Sigmoid colon (tissue), 4 donors: ENCODE results near the gene CADM4.

Experiments used
- CTCF ChIP-seq, 4 experiments: fragments of 450-650 bp in 3 of 4; fragments of 200-600 bp in 1 of 4; IDR thresholded peaks; one replicate each; pipeline ENCODE4 v1.5.1; 2016 to 2019; ENCODE audit warnings: antibody characterized with exemption in 4 of 4, mild to moderate bottlenecking in 3 of 4, moderate library complexity in 2 of 4
- EP300 ChIP-seq, 4 donors: sonication (generic); formaldehyde crosslinking; IDR thresholded peaks; one replicate each; pipeline ENCODE4 v1.6.1; 2017; ENCODE audit warnings: antibody characterized with exemption in 4 of 4
- POLR2A ChIP-seq, 2 donors: fragments of 450-650 bp; IDR thresholded peaks; one replicate each; pipeline ENCODE4 v1.6.1; 2016; ENCODE audit warnings: antibody characterized with exemption in 2 of 2, mild to moderate bottlenecking in 2 of 2, moderate library complexity in 2 of 2
- POLR2AphosphoS5 ChIP-seq, 4 donors: sonication (generic); formaldehyde crosslinking; IDR thresholded peaks; one replicate each; pipeline ENCODE4 v1.6.1; 2017; ENCODE audit warnings: antibody characterized with exemption in 4 of 4

- TF ChIP-seq CTCF (IDR thresholded peaks at IDR 0.05) (no peak), EP300 (IDR thresholded peaks at IDR 0.05) (no peak), POLR2A (IDR thresholded peaks at IDR 0.05) (no peak), POLR2AphosphoS5 (IDR thresholded peaks at IDR 0.05) (no peak)
Observed at GRCh38 chr19:43640424-43640757, 741 bp upstream of the CADM4 start.
